Stimulated activated CD4-positive, alpha-beta T cell treated with anti-CD3 and anti-CD28 coated beads, Interleukin-15, amount 100 ng/mL, for 48 hours (primary cell): ENCODE data around the gene UGT2B28.
"Not testable (repeated sequence)": the region's sequence is repeated elsewhere in the genome, so short reads cannot be mapped to it uniquely, and the experiment has no call there.

Source experiments
- DNase-seq, 2 donors: peaks; one replicate each; pipeline ENCODE4 v3.0.0-alpha.2; 2020; ENCODE audit warnings: low read depth in 2 of 2

UGT2B28 gene

GRCh38 chr4:69343558-69344420 is 63.5 kb downstream of the UGT2B28 start:
- DNase-seq = not testable (repeated sequence)
